Body of pancreas (tissue), 4 donors: ENCODE measurements around the gene CCDC92B.

Experiments
- CTCF ChIP-seq, 7 experiments: fragments of 450-650 bp in 4 of 7; fragments of 200-600 bp in 3 of 7; sonication (generic) in 3 of 7; IDR thresholded peaks; one replicate each; pipeline ENCODE4 v1.5.1; 2016 to 2019; ENCODE audit warnings: antibody characterized with exemption in 7 of 7
- POLR2A ChIP-seq, 3 donors: fragments of 450-650 bp; IDR thresholded peaks; one replicate each; pipeline ENCODE4 v1.6.1; 2016; ENCODE audit warnings: antibody characterized with exemption in 3 of 3, mild to moderate bottlenecking in 2 of 3

GRCh38 chr17:2721603-2722002 is 27.8 kb downstream of the CCDC92B start:
- TF ChIP-seq POLR2A (IDR thresholded peaks at IDR 0.05) (no peak), CTCF (IDR thresholded peaks at IDR 0.05) (no peak)
